Measurements from ENCODE around the gene CLIP3. TPM values are rescaled to one million over a fixed set of nuclear protein-coding genes. Genes with fewer than 3 reads are reported as not detected.

Gene CLIP3
- total and polyA plus RNA-seq, 9 of the 15 experiments (the other 6 are each of a cell fraction or from before 2014, with no cell fraction given), result 0.01 to 0.50 (median 0.15) TPM; not detected in 1

DNA sequence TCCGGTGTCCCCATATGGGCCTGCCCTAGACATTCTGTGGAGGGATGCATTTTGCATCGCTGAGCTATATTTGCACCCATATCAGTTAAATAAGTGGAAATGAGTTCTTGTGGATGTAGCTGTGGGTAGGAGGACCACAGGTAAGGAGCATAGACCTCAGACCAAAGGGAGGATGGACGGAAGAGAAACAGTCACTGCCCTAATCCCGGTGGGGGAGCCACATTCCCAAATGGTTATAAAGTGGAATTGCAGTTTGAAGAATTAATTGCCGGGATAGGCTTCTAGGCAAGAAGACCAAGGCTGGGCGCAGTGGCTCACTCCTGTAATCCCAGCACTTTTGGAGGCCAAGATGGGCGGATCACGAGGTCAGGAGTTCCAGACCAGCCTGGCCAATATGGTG is 35.9 kb downstream of the CLIP3 start:
- no peak for TF ChIP-seq ZNF3 (CRISPR knock-in tag; IDR thresholded peaks at IDR 0.05)
- no peak for TF ChIP-seq ZBTB8A (IDR thresholded peaks at IDR 0.05; ENCODE audit: partially characterized antibody)
- TF ChIP-seq RBM25 (IDR thresholded peaks at IDR 0.05; ENCODE audit: low read depth, low read length, severe bottlenecking), result no peak
- no peak for TF ChIP-seq ZFPM2 (CRISPR knock-in tag; IDR thresholded peaks at IDR 0.05)
- no peak for TF ChIP-seq GTF2F1 (IDR thresholded peaks at IDR 0.05; ENCODE audit: low read depth, low read length)
- no peak for TF ChIP-seq NCOA2 (IDR thresholded peaks at IDR 0.05; ENCODE audit: partially characterized antibody in 2 of 2)
- no peak for TF ChIP-seq SREBF1 (IDR thresholded peaks at IDR 0.05; ENCODE audit: borderline replicate concordance, low read depth, low read length)
- TF ChIP-seq, protein P1, sequence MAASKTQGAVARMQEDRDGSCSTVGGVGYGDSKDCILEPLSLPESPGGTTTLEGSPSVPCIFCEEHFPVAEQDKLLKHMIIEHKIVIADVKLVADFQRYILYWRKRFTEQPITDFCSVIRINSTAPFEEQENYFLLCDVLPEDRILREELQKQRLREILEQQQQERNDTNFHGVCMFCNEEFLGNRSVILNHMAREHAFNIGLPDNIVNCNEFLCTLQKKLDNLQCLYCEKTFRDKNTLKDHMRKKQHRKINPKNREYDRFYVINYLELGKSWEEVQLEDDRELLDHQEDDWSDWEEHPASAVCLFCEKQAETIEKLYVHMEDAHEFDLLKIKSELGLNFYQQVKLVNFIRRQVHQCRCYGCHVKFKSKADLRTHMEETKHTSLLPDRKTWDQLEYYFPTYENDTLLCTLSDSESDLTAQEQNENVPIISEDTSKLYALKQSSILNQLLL (CRISPR knock-in tag; IDR thresholded peaks at IDR 0.05; ENCODE audit: borderline replicate concordance), result no peak
- no peak for TF ChIP-seq ILF3 (IDR thresholded peaks at IDR 0.05; ENCODE audit: borderline replicate concordance)
- TF ChIP-seq ARHGAP35 (IDR thresholded peaks at IDR 0.05; ENCODE audit: partially characterized antibody), result no peak
- TF ChIP-seq, protein P2, sequence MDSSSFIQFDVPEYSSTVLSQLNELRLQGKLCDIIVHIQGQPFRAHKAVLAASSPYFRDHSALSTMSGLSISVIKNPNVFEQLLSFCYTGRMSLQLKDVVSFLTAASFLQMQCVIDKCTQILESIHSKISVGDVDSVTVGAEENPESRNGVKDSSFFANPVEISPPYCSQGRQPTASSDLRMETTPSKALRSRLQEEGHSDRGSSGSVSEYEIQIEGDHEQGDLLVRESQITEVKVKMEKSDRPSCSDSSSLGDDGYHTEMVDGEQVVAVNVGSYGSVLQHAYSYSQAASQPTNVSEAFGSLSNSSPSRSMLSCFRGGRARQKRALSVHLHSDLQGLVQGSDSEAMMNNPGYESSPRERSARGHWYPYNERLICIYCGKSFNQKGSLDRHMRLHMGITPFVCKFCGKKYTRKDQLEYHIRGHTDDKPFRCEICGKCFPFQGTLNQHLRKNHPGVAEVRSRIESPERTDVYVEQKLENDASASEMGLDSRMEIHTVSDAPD (CRISPR knock-in tag; IDR thresholded peaks at IDR 0.05), result no peak
- TF ChIP-seq POLR2B (IDR thresholded peaks at IDR 0.05; ENCODE audit: low read depth, partially characterized antibody), result no peak
- no peak for TF ChIP-seq CREM (IDR thresholded peaks at IDR 0.05; ENCODE audit: low read depth)
- in situ Hi-C loops (cut with MboI) (no loop called here), intact Hi-C loops (cut with micrococcal nuclease) (loop anchor here (5.0 to 10.0 kb wide), 2 partner anchors 56 to 118 kb away; partner anchors contain the start of genes OVOL3, POLR2I, TBCB and THAP8)
- Histone ChIP-seq H3K4me2 (ENCODE audit: insufficient read depth, low read length) (peak overlapping the region; percentile 83; the same call in 1 of the 2 replicates), H3K36me3 (ENCODE audit: control insufficient read depth, insufficient read depth, low read length) (peaks cover 25% of the 10 kb centered on the region; the same call in 2 of the 3 replicates), H3K9me3 (replicated peaks; ENCODE audit: control insufficient read depth, insufficient read depth, low read depth, low read length) (no peaks in the 10 kb centered on the region), H3K79me2 (ENCODE audit: control insufficient read depth, insufficient read depth, low read length) (peaks cover 28% of the 10 kb centered on the region), H3K27me3 (ENCODE audit: control insufficient read depth in 2 of 2, insufficient read depth in 2 of 2, low read length in 2 of 2) (no peaks in the 10 kb centered on the region), H3K9ac (ENCODE audit: insufficient read depth in 1 of 2, low read depth in 2 of 2, low read length in 2 of 2) (peak overlapping the region in 1 of 2 experiments; percentile 91; a peak in 1 of 4 replicates), H3K27ac (ENCODE audit: extremely low read depth, low read depth, low read length) (no peak overlapping the region), H3K4me3 (no peak overlapping the region), H2AFZ (ENCODE audit: low read depth, low read length) (no peak overlapping the region), H3K4me1 (replicated peaks in 1 of 2; ENCODE audit: control insufficient read depth in 2 of 2, insufficient read depth in 2 of 2, low read length in 2 of 2) (peaks cover 9 to 29% of the 10 kb centered on the region in 2 experiments; a peak in 4 of 5 replicates), H3K9me1 (ENCODE audit: control insufficient read depth, insufficient read depth, low read length) (peaks cover 3% of the 10 kb centered on the region), H4K20me1 (replicated peaks; ENCODE audit: control insufficient read depth, insufficient read depth, low read length) (peaks cover 4% of the 10 kb centered on the region; the same call in 1 of the 2 replicates)
- no peak for ATAC-seq
- no peak for DNase-seq (ENCODE audit: extremely low read depth in 1 of 4, low spot score in 3 of 4)
- POLR2A ChIA-PET, result no interaction called here
- WGBS (ENCODE audit: insufficient coverage, low coverage, missing lambda C conversion rate), result 79% methylated on average over 8 of the region's 8 CpGs
- BruUV-seq (replicated peaks), result no TSS peak
- CTCF ChIA-PET (ENCODE audit: low intra/inter-chr PET ratio), result no interaction called here
- no peak for FAIRE-seq

Data from K562 (cell line).